Osteocyte (in vitro differentiated cells): ENCODE results near the gene CCDC197. TPM values are rescaled to one million over a fixed set of nuclear protein-coding genes. Genes with fewer than 3 reads are reported as not detected.

Experiments
- DNase-seq: peaks from one replicate; pipeline ENCODE4 v3.0.0; 2021; ENCODE audit warnings: mixed read lengths; ENCODE audit not compliant: unreplicated experiment; ENCODE audit errors: extremely low spot score
- H3K27ac Mint-ChIP-seq: one replicate; pipeline ENCODE4 v1.8.0; 2021; ENCODE audit warnings: mild to moderate bottlenecking, mixed read lengths; ENCODE audit not compliant: unreplicated experiment
- H3K27me3 Mint-ChIP-seq: one replicate; pipeline ENCODE4 v1.8.0; 2021; ENCODE audit warnings: mixed read lengths; ENCODE audit not compliant: unreplicated experiment
- H3K36me3 Mint-ChIP-seq: one replicate; pipeline ENCODE4 v1.8.0; 2021; ENCODE audit warnings: mixed read lengths; ENCODE audit not compliant: unreplicated experiment
- H3K4me1 Mint-ChIP-seq: one replicate; pipeline ENCODE4 v1.8.0; 2021; ENCODE audit warnings: mixed read lengths; ENCODE audit not compliant: unreplicated experiment
- H3K4me3 Mint-ChIP-seq: one replicate; pipeline ENCODE4 v1.8.0; 2021; ENCODE audit warnings: mild to moderate bottlenecking, moderate library complexity, mixed read lengths; ENCODE audit not compliant: unreplicated experiment
- H3K9me3 Mint-ChIP-seq: one replicate; pipeline ENCODE4 v1.8.0; 2021; ENCODE audit warnings: mixed read lengths; ENCODE audit not compliant: unreplicated experiment
- total RNA-seq: library from RNA; stranded (reverse); gene quantifications from 2 replicates; pipeline ENCODE4 v1.2.1, GENCODE V29; 2021
- TF ChIP-seq, protein P1 (sequence below): fragments of 200-600 bp; sonication (generic); IDR thresholded peaks from 2 replicates; pipeline ENCODE4 v1.5.0; 2021; ENCODE audit warnings: antibody characterized with exemption, mild to moderate bottlenecking, moderate library complexity

CCDC197 gene
- total RNA-seq, 1 donor from 2014 or later: not detected

DNA sequence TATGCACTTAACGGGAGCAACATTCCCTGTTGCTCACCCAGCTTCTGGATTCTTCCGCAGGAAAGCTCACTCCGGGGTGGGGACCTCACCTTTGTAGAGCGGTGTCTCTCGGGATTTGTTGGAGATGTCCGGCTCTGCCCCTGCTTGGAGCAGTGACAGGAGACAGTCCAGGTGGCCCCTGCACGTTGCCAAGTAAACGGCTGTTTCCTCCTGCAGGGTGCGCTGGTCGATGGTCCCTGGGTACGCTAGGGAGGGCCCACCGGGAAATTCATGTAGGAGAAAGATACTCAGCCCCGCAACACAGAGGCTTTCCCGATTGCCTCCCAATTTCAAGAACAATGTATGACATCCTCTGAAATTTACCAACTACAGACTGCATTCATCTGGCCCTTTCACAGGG lies 43.8 kb upstream of the CCDC197 start:
- no peaks in the 10 kb centered on the region for H3K9me3 Mint-ChIP-seq
- no peak for DNase-seq
- H3K36me3 Mint-ChIP-seq: no peaks in the 10 kb centered on the region
- peaks cover 14% of the 10 kb centered on the region for H3K27me3 Mint-ChIP-seq
- TF ChIP-seq, protein P1, sequence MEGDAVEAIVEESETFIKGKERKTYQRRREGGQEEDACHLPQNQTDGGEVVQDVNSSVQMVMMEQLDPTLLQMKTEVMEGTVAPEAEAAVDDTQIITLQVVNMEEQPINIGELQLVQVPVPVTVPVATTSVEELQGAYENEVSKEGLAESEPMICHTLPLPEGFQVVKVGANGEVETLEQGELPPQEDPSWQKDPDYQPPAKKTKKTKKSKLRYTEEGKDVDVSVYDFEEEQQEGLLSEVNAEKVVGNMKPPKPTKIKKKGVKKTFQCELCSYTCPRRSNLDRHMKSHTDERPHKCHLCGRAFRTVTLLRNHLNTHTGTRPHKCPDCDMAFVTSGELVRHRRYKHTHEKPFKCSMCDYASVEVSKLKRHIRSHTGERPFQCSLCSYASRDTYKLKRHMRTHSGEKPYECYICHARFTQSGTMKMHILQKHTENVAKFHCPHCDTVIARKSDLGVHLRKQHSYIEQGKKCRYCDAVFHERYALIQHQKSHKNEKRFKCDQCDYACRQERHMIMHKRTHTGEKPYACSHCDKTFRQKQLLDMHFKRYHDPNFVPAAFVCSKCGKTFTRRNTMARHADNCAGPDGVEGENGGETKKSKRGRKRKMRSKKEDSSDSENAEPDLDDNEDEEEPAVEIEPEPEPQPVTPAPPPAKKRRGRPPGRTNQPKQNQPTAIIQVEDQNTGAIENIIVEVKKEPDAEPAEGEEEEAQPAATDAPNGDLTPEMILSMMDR: no peak
- no peak overlapping the region for H3K27ac Mint-ChIP-seq
- no peak overlapping the region for H3K4me3 Mint-ChIP-seq
- H3K4me1 Mint-ChIP-seq: peaks cover 43% of the 10 kb centered on the region

DNA sequence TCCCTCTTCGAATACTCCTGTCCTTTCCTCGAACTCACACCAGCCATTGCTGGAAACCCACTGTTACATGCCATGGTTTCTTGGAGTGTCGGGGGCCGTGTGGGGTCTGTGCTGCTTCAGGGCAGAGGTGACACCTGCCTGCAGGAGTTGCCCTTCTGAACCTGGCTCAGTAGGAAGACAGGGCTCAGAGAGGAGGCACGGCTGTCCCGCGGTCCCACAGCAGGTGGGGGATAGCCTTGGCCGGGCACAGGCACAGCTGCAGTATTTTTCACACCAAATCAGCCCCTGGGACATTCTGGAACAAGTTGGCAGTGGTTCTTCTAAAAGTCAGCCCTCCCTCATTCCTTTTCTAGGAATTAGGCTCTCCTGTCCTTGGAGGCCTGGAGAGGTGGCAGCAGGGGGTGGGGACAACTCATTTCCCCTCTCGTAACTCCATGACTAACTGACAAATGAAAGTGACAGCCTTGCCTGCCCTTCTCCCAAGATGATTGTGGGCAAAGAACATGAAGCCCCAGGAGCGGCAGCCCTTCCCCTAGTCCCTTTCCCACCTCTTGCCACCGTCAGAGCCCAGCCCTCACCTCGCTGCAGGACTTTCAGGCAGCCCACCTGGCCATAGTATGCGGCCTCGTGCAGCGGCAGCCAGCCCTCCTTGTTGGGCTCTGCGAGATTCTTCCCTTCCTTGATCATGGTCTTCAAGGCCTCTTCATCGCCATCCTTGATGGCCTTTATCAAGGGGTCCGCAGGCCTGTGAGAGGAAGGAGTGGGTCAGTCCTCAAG lies 43.2 kb upstream of the CCDC197 start:
- Mint-ChIP-seq H3K27me3 (peaks cover 14% of the 10 kb centered on the region), H3K9me3 (no peaks in the 10 kb centered on the region), H3K4me3 (no peak overlapping the region), H3K36me3 (no peaks in the 10 kb centered on the region), H3K27ac (no peak overlapping the region), H3K4me1 (peaks cover 38% of the 10 kb centered on the region)
- TF ChIP-seq, protein P1: no peak
- no peak for DNase-seq

DNA sequence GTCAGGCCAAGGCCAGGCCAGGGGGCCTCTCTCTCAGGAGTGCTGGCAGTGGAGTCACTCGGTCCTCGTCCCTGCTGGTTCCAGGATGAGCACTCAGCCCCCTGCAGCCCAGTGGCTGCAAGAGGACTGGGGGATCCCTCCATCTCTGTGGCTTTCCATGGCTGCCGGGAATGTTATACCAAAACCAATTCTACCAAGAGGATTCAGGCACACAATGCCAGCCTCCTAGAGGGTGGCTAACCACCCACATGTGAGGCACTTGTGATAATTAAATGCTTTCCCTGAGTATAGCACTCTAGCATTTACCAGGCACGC lies 42.6 kb upstream of the CCDC197 start:
- no peaks in the 10 kb centered on the region for H3K36me3 Mint-ChIP-seq
- no peak for DNase-seq
- no peak overlapping the region for H3K27ac Mint-ChIP-seq
- H3K9me3 Mint-ChIP-seq: no peaks in the 10 kb centered on the region
- H3K4me3 Mint-ChIP-seq: no peak overlapping the region
- peaks cover 38% of the 10 kb centered on the region for H3K4me1 Mint-ChIP-seq
- H3K27me3 Mint-ChIP-seq: peaks cover 12% of the 10 kb centered on the region
- TF ChIP-seq, protein P1: no peak

DNA sequence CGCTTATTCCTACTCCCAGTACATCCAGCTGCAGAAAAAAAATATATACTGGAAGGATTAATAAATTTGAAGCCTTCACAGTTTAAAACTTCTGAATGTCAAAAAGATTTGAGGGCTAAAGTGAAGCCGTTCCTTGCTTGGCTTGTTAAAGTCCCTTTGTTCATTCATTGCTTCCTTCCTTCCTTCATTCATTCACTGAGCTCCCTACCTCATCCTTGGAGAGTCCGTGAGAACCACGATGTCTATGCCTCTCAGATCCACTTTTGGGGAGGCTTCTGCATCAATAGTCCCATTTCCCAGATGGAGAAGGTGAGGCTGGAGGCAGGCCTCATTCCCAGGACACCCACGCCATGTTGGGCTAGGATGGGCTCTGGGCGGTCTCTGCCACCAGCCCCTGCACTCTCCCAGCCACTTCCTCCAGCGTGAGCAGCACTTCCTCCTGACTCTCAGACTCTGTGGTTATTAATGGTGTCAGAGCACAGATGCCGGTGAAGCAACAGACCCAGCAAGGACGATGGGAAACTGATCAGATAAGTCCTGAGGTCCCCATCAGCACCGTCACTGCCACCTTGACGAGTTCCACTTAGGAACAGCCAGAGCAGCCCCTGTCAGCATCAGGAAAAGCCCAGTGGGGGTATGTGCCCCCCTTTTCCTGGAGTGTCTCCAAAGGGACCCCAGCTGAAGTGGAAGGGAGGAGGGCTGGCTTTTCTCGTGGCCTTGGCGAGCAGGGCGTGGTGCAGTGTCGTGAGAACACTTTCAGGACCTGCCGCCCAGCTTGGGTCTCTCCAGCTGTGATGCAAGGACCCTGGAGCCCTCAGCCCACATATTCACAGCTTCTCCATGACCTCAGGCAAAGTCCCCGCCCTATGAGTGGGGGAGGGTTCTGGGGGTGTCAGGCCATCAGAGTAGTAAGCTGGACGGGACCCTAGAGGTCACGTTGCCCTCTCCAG lies 41.9 kb upstream of the CCDC197 start:
- H3K36me3 Mint-ChIP-seq: no peaks in the 10 kb centered on the region
- no peak for DNase-seq
- H3K4me1 Mint-ChIP-seq: peaks cover 35% of the 10 kb centered on the region
- peaks cover 12% of the 10 kb centered on the region for H3K27me3 Mint-ChIP-seq
- H3K4me3 Mint-ChIP-seq: no peak overlapping the region
- H3K27ac Mint-ChIP-seq: no peak overlapping the region
- no peaks in the 10 kb centered on the region for H3K9me3 Mint-ChIP-seq
- TF ChIP-seq, protein P1: no peak
